IMR-90 (cell line): Measurements from ENCODE around the gene PITPNM3. TPM values are rescaled to one million over a fixed set of nuclear protein-coding genes. Genes with fewer than 3 reads are reported as not detected.
A peak's percentile ranks its signal among the peaks of the same experiment; 100 is the strongest.

Experiments used
- ATAC-seq: fragments of 200-7000 bp; cut with Tn5 transposase; 2 replicates; pipeline ENCODE4 v1.9.1; 2020; ENCODE audit warnings: low read depth, mild to moderate bottlenecking, moderate library complexity
- BruUV-seq: library from RNA; stranded (reverse); fragments of 400-500 nt; replicated peaks from 2 replicates; lab custom pipeline; 2021; lab: Mats Ljungman, UMichigan
- CTCF ChIA-PET: fragments of 300-600 bp; formaldehyde crosslinking; extraction: SDS; loops from one replicate; lab custom pipeline; 2021; ENCODE audit warnings: antibody characterized with exemption; lab: Yijun Ruan, JAX
- POLR2A ChIA-PET: fragments of 300-600 bp; sonication (Branson Sonifier 250); formaldehyde crosslinking; loops from one replicate; lab custom pipeline; 2022; ENCODE audit warnings: antibody characterized with exemption; ENCODE audit not compliant: unreplicated experiment; lab: Charles Lee
- DNase-seq: peaks from one replicate; pipeline ENCODE4 v3.0.0; 2013
- H2AFZ ChIP-seq: replicated peaks from 2 replicates; pipeline ENCODE3; 2013; ENCODE audit warnings: low read length, mild to moderate bottlenecking; ENCODE audit not compliant: poor library complexity
- H2AK5ac ChIP-seq: 2 replicates; pipeline ENCODE4 v1.6.1; 2013; ENCODE audit warnings: low read depth, low read length, inconsistent platforms
- H2AK9ac ChIP-seq: replicated peaks from 2 replicates; pipeline ENCODE3; 2013; ENCODE audit warnings: mild to moderate bottlenecking, low read depth, low read length, moderate library complexity; ENCODE audit not compliant: poor library complexity
- H2BK120ac ChIP-seq: 2 replicates; pipeline ENCODE4 v1.6.1; 2013; ENCODE audit warnings: low read depth, low read length, inconsistent platforms
- H2BK15ac ChIP-seq: 3 replicates; pipeline ENCODE4 v1.6.1; 2013; ENCODE audit warnings: low read depth, low read length, inconsistent platforms
- H2BK20ac ChIP-seq: 2 replicates; pipeline ENCODE4 v1.6.1; 2013; ENCODE audit warnings: low read depth, mild to moderate bottlenecking, inconsistent platforms, low read length, moderate library complexity
- H2BK5ac ChIP-seq: 2 replicates; pipeline ENCODE4 v1.6.1; 2013; ENCODE audit warnings: mild to moderate bottlenecking, low read depth, low read length, inconsistent platforms; ENCODE audit not compliant: poor library complexity, severe bottlenecking
- H3K14ac ChIP-seq: replicated peaks from 2 replicates; pipeline ENCODE4 v1.6.1; 2013; ENCODE audit warnings: low read depth, low read length, inconsistent platforms
- H3K18ac ChIP-seq: 2 replicates; pipeline ENCODE4 v1.6.1; 2013; ENCODE audit warnings: low read depth, low read length, control low read depth
- H3K23ac ChIP-seq: 2 replicates; pipeline ENCODE4 v1.6.1; 2013; ENCODE audit warnings: low read depth, low read length, inconsistent platforms
- H3K27ac ChIP-seq: 2 replicates; pipeline ENCODE4 v1.5.1; 2013; ENCODE audit warnings: mild to moderate bottlenecking, control low read depth, low read length; ENCODE audit not compliant: insufficient read depth
- H3K27me3 ChIP-seq: 2 replicates; pipeline ENCODE4 v1.6.1; 2013; ENCODE audit warnings: low read length; ENCODE audit not compliant: control insufficient read depth, insufficient read depth
- H3K36me3 ChIP-seq: 2 replicates; pipeline ENCODE4 v1.6.1; 2013; ENCODE audit warnings: low read length, mixed read lengths; ENCODE audit not compliant: control insufficient read depth, insufficient read depth
- H3K4ac ChIP-seq: 2 replicates; pipeline ENCODE4 v1.6.1; 2013; ENCODE audit warnings: low read depth, low read length, inconsistent platforms
- H3K4me1 ChIP-seq: 2 replicates; pipeline ENCODE4 v1.6.1; 2013; ENCODE audit warnings: low read length, mixed read lengths; ENCODE audit not compliant: control insufficient read depth, insufficient read depth
- H3K4me2 ChIP-seq: 2 replicates; pipeline ENCODE4 v1.6.1; 2013; ENCODE audit warnings: low read depth, mild to moderate bottlenecking, control low read depth, low read length, moderate library complexity
- H3K4me3 ChIP-seq: 2 replicates; pipeline ENCODE4 v1.5.1; 2013; ENCODE audit warnings: low read depth, mild to moderate bottlenecking, control low read depth, low read length, moderate library complexity; ENCODE audit not compliant: insufficient read depth
- H3K56ac ChIP-seq: 2 replicates; pipeline ENCODE4 v1.6.1; 2013; ENCODE audit warnings: low read length, inconsistent platforms; ENCODE audit not compliant: insufficient read depth; ENCODE audit errors: extremely low read depth
- H3K79me1 ChIP-seq, 2 experiments: 2 replicates each; pipeline ENCODE4 v1.6.1; 2013; ENCODE audit warnings: low read length in 2 of 2, inconsistent platforms in 1 of 2, low read depth in 1 of 2
- H3K9ac ChIP-seq: 2 replicates; pipeline ENCODE4 v1.6.1; 2013; ENCODE audit warnings: low read depth, low read length, control low read depth
- H3K9me1 ChIP-seq: 2 replicates; pipeline ENCODE4 v1.6.1; 2013; ENCODE audit warnings: low read length, inconsistent platforms; ENCODE audit not compliant: insufficient read depth
- H3K9me3 ChIP-seq: 2 replicates; pipeline ENCODE4 v1.6.1; 2013; ENCODE audit warnings: low read length; ENCODE audit not compliant: control insufficient read depth, insufficient read depth
- H4K20me1 ChIP-seq: 2 replicates; pipeline ENCODE4 v1.6.1; 2013; ENCODE audit warnings: low read length, inconsistent platforms; ENCODE audit not compliant: insufficient read depth
- H4K5ac ChIP-seq: 2 replicates; pipeline ENCODE4 v1.6.1; 2013; ENCODE audit warnings: mild to moderate bottlenecking, low read depth, low read length, control low read depth
- H4K8ac ChIP-seq, 2 experiments: 2 replicates each; pipeline ENCODE4 v1.6.1; 2013; ENCODE audit warnings: low read depth in 2 of 2, low read length in 2 of 2, control low read depth in 1 of 2, inconsistent platforms in 1 of 2
- H4K91ac ChIP-seq: 2 replicates; pipeline ENCODE4 v1.6.1; 2013; ENCODE audit warnings: low read depth, low read length, inconsistent platforms; ENCODE audit not compliant: insufficient read depth
- BHLHE40 ChIP-seq: fragments of 150-350 bp; IDR thresholded peaks from 2 replicates; pipeline ENCODE4 v1.6.1; 2016; ENCODE audit warnings: mild to moderate bottlenecking, low read depth, low read length
- CHD1 ChIP-seq: IDR thresholded peaks from 2 replicates; pipeline ENCODE4 v1.6.1; 2012; ENCODE audit warnings: low read depth, low read length, improper control_type of control experiment
- FOS ChIP-seq: fragments of 150-350 bp; IDR thresholded peaks from 2 replicates; pipeline ENCODE4 v1.6.1; 2016; ENCODE audit warnings: low read depth, low read length
- MAZ ChIP-seq: IDR thresholded peaks from 2 replicates; pipeline ENCODE4 v1.6.1; 2012; ENCODE audit warnings: low read depth, mild to moderate bottlenecking, low read length, improper control_type of control experiment, moderate library complexity, borderline replicate concordance
- MXI1 ChIP-seq: IDR thresholded peaks from 2 replicates; pipeline ENCODE4 v1.6.1; 2012; ENCODE audit warnings: low read depth, mild to moderate bottlenecking, low read length, moderate library complexity, borderline replicate concordance
- WGBS, 2 experiments: methylation state at CpG; one replicate each; pipeline versions ENCODE4 v1.1.5 to v1.1.7; 2013; ENCODE audit warnings: missing lambda C conversion rate in 2 of 2; ENCODE audit not compliant: insufficient read length in 1 of 2; ENCODE audit errors: extremely low coverage in 2 of 2; 5-methylcytosine and 5-hydroxymethylcytosine counted together
- dilution Hi-C: fragments of 300-500 bp; cut with HindIII; formaldehyde crosslinking; loops from one replicate; pipeline ENCODE4 v1.14.3; 2018; ENCODE audit warnings: low sequenced_read_pairs; ENCODE audit not compliant: unreplicated experiment
- in situ Hi-C: fragments of 300-500 bp; cut with MboI; formaldehyde crosslinking; loops from 3 replicates; pipeline ENCODE4 v1.14.3; 2019; ENCODE audit warnings: low sequenced_read_pairs, inconsistent platforms, mixed read lengths
- intact Hi-C: fragments of 100-400 bp; cut with micrococcal nuclease; formaldehyde crosslinking; loops from 2 replicates; pipeline ENCODE4 v1.10.0; 2022
- polyA plus RNA-seq, 3 experiments: library from polyadenylated mRNA; depleted of rRNA; stranded (reverse); fragments of >200 nt; gene quantifications; 2 replicates each; pipeline ENCODE4 v1.2.3, GENCODE V29; 2012; ENCODE audit warnings: low replicate concordance in 1 of 3
- total RNA-seq: library from RNA; depleted of rRNA; stranded (reverse); fragments of >200 nt; gene quantifications from 2 replicates; pipeline ENCODE4 v1.2.3, GENCODE V29; 2012
- TF ChIP-seq, protein P1 (sequence below): fragments of 150-350 bp; IDR thresholded peaks from 2 replicates; pipeline ENCODE4 v1.6.1; 2017; ENCODE audit warnings: mild to moderate bottlenecking, antibody characterized with exemption, low read length, low read depth

The PITPNM3 gene
- total and polyA plus RNA-seq, 2 of the 4 experiments (the other 2 are of a cell fraction), result 0.54 to 1.7 TPM

DNA sequence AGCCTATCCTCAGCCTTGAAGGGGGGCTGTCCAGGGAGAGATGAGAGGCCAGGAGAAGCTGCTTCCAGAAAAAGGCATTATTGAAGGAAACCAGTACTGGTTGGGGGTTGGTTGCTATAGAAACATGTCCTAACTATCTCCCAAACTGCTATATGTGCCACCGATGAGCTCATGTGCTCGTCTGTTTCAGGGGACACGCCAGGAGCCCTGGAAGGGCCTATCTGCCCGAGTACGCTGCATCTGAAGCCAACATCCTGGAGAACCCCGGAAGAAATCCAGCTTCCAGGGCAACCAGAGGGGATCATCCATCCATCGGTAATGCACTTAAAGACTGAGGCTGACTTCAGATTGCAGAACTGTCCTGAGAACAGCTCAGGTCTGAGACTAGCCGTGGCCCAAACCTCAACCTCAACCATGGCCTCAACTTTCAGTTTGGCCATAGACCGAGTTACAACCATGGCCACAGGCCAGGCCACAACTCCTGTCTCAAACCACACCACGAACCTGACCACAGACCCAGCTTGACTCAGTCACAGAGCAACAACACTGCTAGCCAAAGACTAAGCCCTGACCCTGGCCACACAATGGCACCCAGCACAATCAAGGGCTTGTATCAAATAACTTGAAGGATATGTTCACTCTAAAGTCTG, 10.2 kb downstream of the PITPNM3 start:
- DNase-seq (peak; percentile 67), ATAC-seq (peak; percentile 42)
- H4K8ac ChIP-seq, result no peak overlapping the region
- no TSS peak for BruUV-seq
- H3K9me3 ChIP-seq, result no peaks in the 10 kb centered on the region
- H3K36me3 ChIP-seq, result no peaks in the 10 kb centered on the region
- 67% methylated on average over 3 of the region's 10 CpGs; no CpG with 5 or more reads in 1 of the 2 experiments for WGBS, 2 experiments
- H2BK20ac ChIP-seq, result no peak overlapping the region
- no peak overlapping the region for H3K14ac ChIP-seq
- ChIA-PET POLR2A (interaction anchor here (0.6 kb wide), 1 partner anchor 15 kb away, joined by 3 read pairs; no protein-coding TSS in a partner anchor), CTCF (no interaction called here)
- H3K18ac ChIP-seq, result no peak overlapping the region
- in situ Hi-C loops (no loop called here), intact Hi-C loops (no loop called here), dilution Hi-C loops (no loop called here)
- no peak overlapping the region for H4K91ac ChIP-seq
- H3K56ac ChIP-seq, result no peak overlapping the region
- H2BK15ac ChIP-seq, result no peak overlapping the region
- H2BK120ac ChIP-seq, result no peak overlapping the region
- no peaks in the 10 kb centered on the region for H3K79me1 ChIP-seq
- H2AK9ac ChIP-seq, result no peak overlapping the region
- TF ChIP-seq FOS, result no peak
- TF ChIP-seq, protein P1, sequence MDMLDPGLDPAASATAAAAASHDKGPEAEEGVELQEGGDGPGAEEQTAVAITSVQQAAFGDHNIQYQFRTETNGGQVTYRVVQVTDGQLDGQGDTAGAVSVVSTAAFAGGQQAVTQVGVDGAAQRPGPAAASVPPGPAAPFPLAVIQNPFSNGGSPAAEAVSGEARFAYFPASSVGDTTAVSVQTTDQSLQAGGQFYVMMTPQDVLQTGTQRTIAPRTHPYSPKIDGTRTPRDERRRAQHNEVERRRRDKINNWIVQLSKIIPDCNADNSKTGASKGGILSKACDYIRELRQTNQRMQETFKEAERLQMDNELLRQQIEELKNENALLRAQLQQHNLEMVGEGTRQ, result no peak
- TF ChIP-seq CHD1, result no peak
- TF ChIP-seq MAZ, result no peak
- no peak for TF ChIP-seq MXI1
- no peak for TF ChIP-seq BHLHE40
- H3K27ac ChIP-seq, result no peak overlapping the region
- no peak overlapping the region for H4K5ac ChIP-seq
- no peak overlapping the region for H3K4me3 ChIP-seq
- H3K23ac ChIP-seq, result no peak overlapping the region
- H3K9ac ChIP-seq, result no peak overlapping the region
- no peak overlapping the region for H3K4me2 ChIP-seq
- H2AK5ac ChIP-seq, result no peak overlapping the region
- H3K4ac ChIP-seq, result no peak overlapping the region
- peaks cover 18% of the 10 kb centered on the region for H3K27me3 ChIP-seq
- no peak overlapping the region for H2AFZ ChIP-seq
- H2BK5ac ChIP-seq, result no peak overlapping the region
- H3K9me1 ChIP-seq, result 0 out of 2 replicates have a peak, but pooled peaks cover 2% of the 10 kb centered on the region
- no peaks in the 10 kb centered on the region for H4K20me1 ChIP-seq
- H3K4me1 ChIP-seq, result no peaks in the 10 kb centered on the region
